HUES6 (cell line): Measurements from ENCODE around the gene SDC4.

Experiments
- H3K27ac ChIP-seq: 2 replicates; pipeline ENCODE4 v1.7.0; 2013; ENCODE audit warnings: low read depth, mild to moderate bottlenecking, low read length, inconsistent platforms
- H3K27me3 ChIP-seq: 2 replicates; pipeline ENCODE4 v1.6.1; 2013; ENCODE audit warnings: low read length; ENCODE audit not compliant: control insufficient read depth, insufficient read depth
- H3K36me3 ChIP-seq: 2 replicates; pipeline ENCODE4 v1.6.1; 2013; ENCODE audit warnings: low read length; ENCODE audit not compliant: control insufficient read depth, insufficient read depth
- H3K4me1 ChIP-seq: 2 replicates; pipeline ENCODE4 v1.6.1; 2013; ENCODE audit warnings: low read length; ENCODE audit not compliant: control insufficient read depth, insufficient read depth
- H3K4me3 ChIP-seq: 2 replicates; pipeline ENCODE4 v1.5.1; 2013; ENCODE audit warnings: low read depth, low read length
- H3K9ac ChIP-seq: one replicate; pipeline ENCODE4 v1.6.1; 2013; ENCODE audit warnings: mild to moderate bottlenecking, low read length
- H3K9me3 ChIP-seq: 2 replicates; pipeline ENCODE4 v1.6.1; 2013; ENCODE audit warnings: low read depth, low read length; ENCODE audit not compliant: control insufficient read depth, insufficient read depth

The SDC4 gene

GRCh38 chr20:45291526-45291925 is 56.7 kb downstream of the SDC4 start:
- Histone ChIP-seq H3K4me1 (peaks cover 12% of the 10 kb centered on the region), H3K9ac (no peak overlapping the region), H3K27ac (no peak overlapping the region), H3K36me3 (no peaks in the 10 kb centered on the region), H3K4me3 (no peak overlapping the region), H3K27me3 (peaks cover 46% of the 10 kb centered on the region), H3K9me3 (peaks cover 18% of the 10 kb centered on the region)

GRCh38 chr20:45290677-45291355 is 57.4 kb downstream of the SDC4 start:
- peaks cover 12% of the 10 kb centered on the region for H3K4me1 ChIP-seq
- no peaks in the 10 kb centered on the region for H3K36me3 ChIP-seq
- peaks cover 18% of the 10 kb centered on the region for H3K9me3 ChIP-seq
- H3K27me3 ChIP-seq = peaks cover 46% of the 10 kb centered on the region
- H3K9ac ChIP-seq = no peak overlapping the region
- no peak overlapping the region for H3K4me3 ChIP-seq
- no peak overlapping the region for H3K27ac ChIP-seq

- no peak overlapping the region for H3K27ac ChIP-seq
- peaks cover 12% of the 10 kb centered on the region for H3K4me1 ChIP-seq
- no peaks in the 10 kb centered on the region for H3K36me3 ChIP-seq
- no peak overlapping the region for H3K9ac ChIP-seq
- H3K27me3 ChIP-seq = peaks cover 46% of the 10 kb centered on the region
- H3K4me3 ChIP-seq = no peak overlapping the region
- H3K9me3 ChIP-seq = peaks cover 13% of the 10 kb centered on the region
Observed at GRCh38 chr20:45289942-45290676, 58.1 kb downstream of the SDC4 start.

- no peak overlapping the region for H3K9ac ChIP-seq
- H3K27me3 ChIP-seq = peaks cover 37% of the 10 kb centered on the region
- H3K27ac ChIP-seq = no peak overlapping the region
Observed at GRCh38 chr20:45288860-45289259, 59.4 kb downstream of the SDC4 start.

GRCh38 chr20:45288376-45288775 is 59.8 kb downstream of the SDC4 start:
- peaks cover 12% of the 10 kb centered on the region for H3K4me1 ChIP-seq
- H3K27ac ChIP-seq = no peak overlapping the region
- H3K9ac ChIP-seq = no peak overlapping the region
- H3K9me3 ChIP-seq = no peaks in the 10 kb centered on the region
- peaks cover 33% of the 10 kb centered on the region for H3K27me3 ChIP-seq
- H3K4me3 ChIP-seq = no peak overlapping the region
- H3K36me3 ChIP-seq = no peaks in the 10 kb centered on the region

More at GRCh38 chr20:45288860-45289259, 59.4 kb downstream of the SDC4 start:
- peaks cover 12% of the 10 kb centered on the region for H3K4me1 ChIP-seq
- peaks cover under 1% of the 10 kb centered on the region; the same call in 1 of the 2 replicates for H3K9me3 ChIP-seq
- H3K4me3 ChIP-seq = no peak overlapping the region
- H3K36me3 ChIP-seq = no peaks in the 10 kb centered on the region

- no peak overlapping the region for H3K4me3 ChIP-seq
- H3K27ac ChIP-seq = no peak overlapping the region
- H3K9ac ChIP-seq = no peak overlapping the region
- peaks cover 2% of the 10 kb centered on the region; the same call in 1 of the 2 replicates for H3K27me3 ChIP-seq
- H3K4me1 ChIP-seq = no peaks in the 10 kb centered on the region
- H3K9me3 ChIP-seq = no peaks in the 10 kb centered on the region
- H3K36me3 ChIP-seq = no peaks in the 10 kb centered on the region
Observed at GRCh38 chr20:45283551-45284057, 64.6 kb downstream of the SDC4 start.

GRCh38 chr20:45282700-45283550 is 65.3 kb downstream of the SDC4 start:
- no peak overlapping the region for H3K9ac ChIP-seq
- no peaks in the 10 kb centered on the region for H3K36me3 ChIP-seq
- no peak overlapping the region for H3K27ac ChIP-seq
- H3K27me3 ChIP-seq = peaks cover 2% of the 10 kb centered on the region; the same call in 1 of the 2 replicates
- no peak overlapping the region for H3K4me3 ChIP-seq
- H3K4me1 ChIP-seq = no peaks in the 10 kb centered on the region
- no peaks in the 10 kb centered on the region for H3K9me3 ChIP-seq

- Histone ChIP-seq H3K9ac (no peak overlapping the region), H3K27ac (no peak overlapping the region), H3K9me3 (no peaks in the 10 kb centered on the region), H3K36me3 (no peaks in the 10 kb centered on the region), H3K27me3 (peaks cover 2% of the 10 kb centered on the region; the same call in 1 of the 2 replicates), H3K4me1 (no peaks in the 10 kb centered on the region), H3K4me3 (no peak overlapping the region)
Observed at GRCh38 chr20:45279992-45280391, 68.2 kb downstream of the SDC4 start.

GRCh38 chr20:45275338-45275737 is 72.9 kb downstream of the SDC4 start:
- 0 out of 2 replicates have a peak, but pooled peaks cover 2% of the 10 kb centered on the region for H3K27me3 ChIP-seq
- no peaks in the 10 kb centered on the region for H3K36me3 ChIP-seq
- H3K4me3 ChIP-seq = no peak overlapping the region
- H3K9ac ChIP-seq = no peak overlapping the region
- no peak overlapping the region for H3K27ac ChIP-seq
- peaks cover 7% of the 10 kb centered on the region; the same call in 1 of the 2 replicates for H3K4me1 ChIP-seq
- no peaks in the 10 kb centered on the region for H3K9me3 ChIP-seq
